CD14-positive monocyte (primary cell): ENCODE results near the gene TOGARAM2. TPM values are rescaled to one million over a fixed set of nuclear protein-coding genes. Genes with fewer than 3 reads are reported as not detected.

Experiments
- DNase-seq, 3 donors: peaks; one replicate each; pipeline ENCODE4 v3.0.0-alpha.2; 2011 to 2022
- H2AFZ ChIP-seq: 2 replicates; pipeline ENCODE4 v1.6.0; 2012; ENCODE audit warnings: mild to moderate bottlenecking, low read depth, low read length, inconsistent platforms; ENCODE audit not compliant: insufficient read depth, poor library complexity, severe bottlenecking
- H3K27ac ChIP-seq, 2 donors: 1 replicate in 1 of 2; 2 replicates in 1 of 2; pipeline ENCODE4 v1.5.1; 2012 to 2013; ENCODE audit warnings: low read length in 2 of 2, control low read depth in 1 of 2, inconsistent platforms in 1 of 2, low read depth in 1 of 2, mild to moderate bottlenecking in 1 of 2
- H3K27me3 ChIP-seq, 2 donors: one replicate each; pipeline versions ENCODE4 v1.6.0 to v1.6.1; 2011 to 2013; ENCODE audit warnings: low read length in 2 of 2; ENCODE audit not compliant: control insufficient read depth in 2 of 2, insufficient read depth in 2 of 2
- H3K36me3 ChIP-seq, 2 donors: replicated peaks in 1 of 2; 1 replicate in 1 of 2; 2 replicates in 1 of 2; pipeline versions ENCODE4 v1.5.1 to v1.6.1; 2012 to 2013; ENCODE audit warnings: low read length in 2 of 2, control low read depth in 1 of 2, inconsistent platforms in 1 of 2, mild to moderate bottlenecking in 1 of 2; ENCODE audit not compliant: insufficient read depth in 2 of 2, control insufficient read depth in 1 of 2
- H3K4me1 ChIP-seq, 2 donors: 1 replicate in 1 of 2; 2 replicates in 1 of 2; pipeline versions ENCODE4 v1.5.1 to v1.6.1; 2012 to 2013; ENCODE audit warnings: low read length in 2 of 2, control low read depth in 1 of 2, inconsistent platforms in 1 of 2, mild to moderate bottlenecking in 1 of 2, moderate library complexity in 1 of 2; ENCODE audit not compliant: insufficient read depth in 2 of 2, control insufficient read depth in 1 of 2
- H3K4me2 ChIP-seq: replicated peaks from 2 replicates; pipeline ENCODE3; 2012; ENCODE audit warnings: low read length, moderate library complexity, mild to moderate bottlenecking; ENCODE audit not compliant: poor library complexity, severe bottlenecking; ENCODE audit errors: extremely low read depth
- H3K4me3 ChIP-seq, 3 experiments: fragments of 200-600 bp in 1 of 3; sonication (generic) in 1 of 3; replicated peaks in 1 of 3; 1 replicate in 2 of 3; 2 replicates in 1 of 3; pipeline ENCODE4 v1.5.1; 2011 to 2013; ENCODE audit warnings: low read length in 3 of 3, mild to moderate bottlenecking in 3 of 3, control low read depth in 2 of 3, low read depth in 2 of 3, inconsistent platforms in 1 of 3, moderate library complexity in 1 of 3
- H3K79me2 ChIP-seq: 2 replicates; pipeline ENCODE4 v1.6.0; 2012; ENCODE audit warnings: mild to moderate bottlenecking, control low read depth, inconsistent platforms, low read length, moderate library complexity; ENCODE audit not compliant: insufficient read depth
- H3K9ac ChIP-seq: 2 replicates; pipeline ENCODE4 v1.6.0; 2017; ENCODE audit warnings: low read length, mild to moderate bottlenecking; ENCODE audit not compliant: insufficient read depth, poor library complexity, severe bottlenecking
- H3K9me3 ChIP-seq, 2 donors: replicated peaks in 1 of 2; 1 replicate in 1 of 2; 2 replicates in 1 of 2; pipeline versions ENCODE4 v1.5.1 to v1.6.1; 2012 to 2013; ENCODE audit warnings: low read length in 2 of 2, control low read depth in 1 of 2; ENCODE audit not compliant: control insufficient read depth in 1 of 2, insufficient read depth in 1 of 2
- H4K20me1 ChIP-seq: 2 replicates; pipeline ENCODE4 v1.6.0; 2012; ENCODE audit warnings: mild to moderate bottlenecking, low read length, control low read depth, moderate library complexity; ENCODE audit not compliant: insufficient read depth
- H3K27ac Mint-ChIP-seq, 7 donors: one replicate each; pipeline ENCODE4 v1.8.0; 2020; ENCODE audit warnings: mild to moderate bottlenecking in 7 of 7, mixed read lengths in 7 of 7, moderate library complexity in 6 of 7, inconsistent platforms in 2 of 7
- H3K27me3 Mint-ChIP-seq, 3 donors: one replicate each; pipeline ENCODE4 v1.8.0; 2021 to 2022; ENCODE audit warnings: low read depth in 3 of 3, mild to moderate bottlenecking in 3 of 3, mixed read lengths in 3 of 3, moderate library complexity in 3 of 3, inconsistent platforms in 1 of 3
- H3K36me3 Mint-ChIP-seq, 2 donors: one replicate each; pipeline ENCODE4 v1.8.0; 2020; ENCODE audit warnings: mixed read lengths in 2 of 2, inconsistent platforms in 1 of 2, mild to moderate bottlenecking in 1 of 2
- H3K4me1 Mint-ChIP-seq: one replicate; pipeline ENCODE4 v1.8.0; 2020; ENCODE audit warnings: mild to moderate bottlenecking, mixed read lengths
- H3K4me3 Mint-ChIP-seq, 2 donors: one replicate each; pipeline ENCODE4 v1.8.0; 2020; ENCODE audit warnings: mild to moderate bottlenecking in 2 of 2, mixed read lengths in 2 of 2, moderate library complexity in 1 of 2
- H3K9me3 Mint-ChIP-seq, 7 donors: one replicate each; pipeline ENCODE4 v1.8.0; 2020 to 2022; ENCODE audit warnings: mixed read lengths in 7 of 7, mild to moderate bottlenecking in 6 of 7, moderate library complexity in 6 of 7, inconsistent platforms in 2 of 7
- WGBS: methylation state at CpG from one replicate; pipeline ENCODE4 v1.1.5; 2013; ENCODE audit warnings: missing lambda C conversion rate; ENCODE audit not compliant: insufficient coverage; 5-methylcytosine and 5-hydroxymethylcytosine counted together
- intact Hi-C, 2 donors: fragments of 100-400 bp; cut with micrococcal nuclease; formaldehyde crosslinking; loops; one replicate each; pipeline versions ENCODE4 v1.15.0 to v1.15.1; 2023
- polyA plus RNA-seq, 3 donors: library from polyadenylated mRNA; depleted of rRNA in 1 of 3; unstranded in 2 of 3; stranded (reverse) in 1 of 3; fragments of 300-500 nt in 2 of 3; fragments of >200 nt in 1 of 3; fragmentation: Illumina TruSeq in 2 of 3; gene quantifications; 1 replicate in 2 of 3; 2 replicates in 1 of 3; pipeline ENCODE4 v1.2.3, GENCODE V29; 2012 to 2021
- TF ChIP-seq, protein P1 (sequence below): fragments of 200-600 bp; IDR thresholded peaks from one replicate; pipeline ENCODE4 v1.8.0; 2022; ENCODE audit warnings: antibody characterized with exemption, mild to moderate bottlenecking

The TOGARAM2 gene
- polyA plus RNA-seq, 3 donors = 0.23 to 5.5 TPM; not detected in 1

DNA sequence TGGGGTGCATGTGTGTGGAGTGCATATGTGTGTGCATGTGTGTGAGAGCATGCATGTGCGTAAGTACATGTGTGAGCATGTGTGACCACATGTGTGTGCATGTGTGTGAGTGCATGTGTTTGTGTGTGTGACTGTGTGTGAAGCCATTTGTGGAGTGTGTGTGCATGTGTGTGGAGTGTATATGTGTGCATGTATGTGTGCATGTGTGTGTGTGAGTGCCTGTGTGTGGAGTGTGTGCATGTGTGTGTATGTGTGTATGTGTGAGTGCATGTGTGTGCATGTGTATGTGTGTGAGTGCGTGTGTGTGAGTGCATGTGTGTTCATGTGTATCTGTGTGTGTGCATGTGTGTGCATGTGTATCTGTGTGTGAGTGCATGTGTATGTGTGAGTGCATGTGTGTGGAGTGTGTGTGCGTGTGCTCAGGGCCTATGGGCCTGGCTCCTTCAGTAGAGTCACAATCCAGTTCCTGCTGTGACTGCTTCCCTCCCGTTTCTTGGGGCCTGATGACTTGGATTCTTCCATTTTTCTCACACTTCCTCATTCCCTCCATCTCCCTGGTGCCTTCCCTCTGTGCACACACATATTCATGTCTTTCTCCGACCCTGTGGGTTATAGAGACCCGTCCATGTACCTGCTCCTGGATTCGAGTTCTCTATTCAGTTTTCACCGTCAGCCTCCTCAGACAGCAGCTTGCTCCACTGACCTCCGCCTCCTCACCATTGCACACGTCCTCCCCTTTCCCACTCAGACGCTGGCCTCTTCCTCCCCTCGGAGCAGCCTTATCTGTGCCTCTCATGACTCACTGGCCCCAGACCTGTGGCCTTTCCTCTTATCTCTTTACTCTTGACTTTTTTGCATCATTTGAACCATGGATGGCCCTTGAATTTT, 25.2 kb downstream of the TOGARAM2 start:
- WGBS = 89% methylated on average over 11 of the region's 12 CpGs
- intact Hi-C loops = no loop called here

DNA sequence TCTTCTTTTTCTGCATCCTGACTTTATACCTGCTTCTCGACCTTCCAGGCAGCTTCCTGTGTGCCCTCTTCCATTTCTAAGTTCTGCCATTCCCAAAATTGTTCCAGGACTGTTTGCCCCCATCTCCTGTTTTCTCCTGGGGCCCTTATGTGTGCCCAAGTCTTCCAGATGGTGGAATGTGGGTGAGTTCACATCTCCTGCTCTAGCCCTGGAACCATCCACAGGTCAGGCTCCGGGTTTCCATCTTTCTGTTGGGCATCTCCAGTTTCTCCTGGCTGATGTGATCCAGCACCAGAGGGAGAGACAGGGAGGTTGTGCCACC, 25.8 kb downstream of the TOGARAM2 start:
- Histone ChIP-seq H3K27ac (no peak overlapping the region), H3K9me3 (no peaks in the 10 kb centered on the region), H2AFZ (no peak overlapping the region), H3K27me3 (peaks cover 0 to 2% of the 10 kb centered on the region in 2 donors), H3K4me2 (no peak overlapping the region), H3K79me2 (no peaks in the 10 kb centered on the region), H3K4me1 (peaks cover 10 to 12% of the 10 kb centered on the region in 2 donors), H3K9ac (no peak overlapping the region), H3K36me3 (no peaks in the 10 kb centered on the region), H4K20me1 (no peaks in the 10 kb centered on the region), H3K4me3 (no peak overlapping the region)
- Mint-ChIP-seq H3K27ac (no peak overlapping the region), H3K27me3 (peaks cover 5 to 15% (median 12%) of the 10 kb centered on the region in 3 donors), H3K9me3 (no peaks in the 10 kb centered on the region), H3K36me3 (no peaks in the 10 kb centered on the region), H3K4me1 (peaks cover 11% of the 10 kb centered on the region), H3K4me3 (no peak overlapping the region)
- 100% methylated on average over 2 of the region's 2 CpGs for WGBS
- intact Hi-C loops = no loop called here
- TF ChIP-seq, protein P1, sequence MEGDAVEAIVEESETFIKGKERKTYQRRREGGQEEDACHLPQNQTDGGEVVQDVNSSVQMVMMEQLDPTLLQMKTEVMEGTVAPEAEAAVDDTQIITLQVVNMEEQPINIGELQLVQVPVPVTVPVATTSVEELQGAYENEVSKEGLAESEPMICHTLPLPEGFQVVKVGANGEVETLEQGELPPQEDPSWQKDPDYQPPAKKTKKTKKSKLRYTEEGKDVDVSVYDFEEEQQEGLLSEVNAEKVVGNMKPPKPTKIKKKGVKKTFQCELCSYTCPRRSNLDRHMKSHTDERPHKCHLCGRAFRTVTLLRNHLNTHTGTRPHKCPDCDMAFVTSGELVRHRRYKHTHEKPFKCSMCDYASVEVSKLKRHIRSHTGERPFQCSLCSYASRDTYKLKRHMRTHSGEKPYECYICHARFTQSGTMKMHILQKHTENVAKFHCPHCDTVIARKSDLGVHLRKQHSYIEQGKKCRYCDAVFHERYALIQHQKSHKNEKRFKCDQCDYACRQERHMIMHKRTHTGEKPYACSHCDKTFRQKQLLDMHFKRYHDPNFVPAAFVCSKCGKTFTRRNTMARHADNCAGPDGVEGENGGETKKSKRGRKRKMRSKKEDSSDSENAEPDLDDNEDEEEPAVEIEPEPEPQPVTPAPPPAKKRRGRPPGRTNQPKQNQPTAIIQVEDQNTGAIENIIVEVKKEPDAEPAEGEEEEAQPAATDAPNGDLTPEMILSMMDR = no peak
- no peak for DNase-seq

More for the DNA sequence above, 25.2 kb downstream of the TOGARAM2 start:
- no peak overlapping the region for H3K27ac ChIP-seq
- H3K4me1 Mint-ChIP-seq = peaks cover 5% of the 10 kb centered on the region
- H3K4me1 ChIP-seq = peaks cover 6% of the 10 kb centered on the region in 2 donors
- no peaks in the 10 kb centered on the region for H3K36me3 Mint-ChIP-seq
- H3K79me2 ChIP-seq = no peaks in the 10 kb centered on the region
- H3K9me3 ChIP-seq = no peaks in the 10 kb centered on the region
- H3K27ac Mint-ChIP-seq = no peak overlapping the region
- no peaks in the 10 kb centered on the region for H4K20me1 ChIP-seq
- DNase-seq = no peak
- no peak overlapping the region for H3K4me2 ChIP-seq
- H3K36me3 ChIP-seq = no peaks in the 10 kb centered on the region
- TF ChIP-seq, protein P1 = no peak
- H3K4me3 Mint-ChIP-seq = no peak overlapping the region
- no peaks in the 10 kb centered on the region for H3K9me3 Mint-ChIP-seq
- no peak overlapping the region for H3K4me3 ChIP-seq
- H3K9ac ChIP-seq = no peak overlapping the region
- no peak overlapping the region for H2AFZ ChIP-seq
- H3K27me3 Mint-ChIP-seq = peaks cover 2 to 11% (median 8%) of the 10 kb centered on the region in 3 donors
- peaks cover 0 to 2% of the 10 kb centered on the region in 2 donors for H3K27me3 ChIP-seq
